ENCODE measurements around the gene ARAP2.

ARAP2 gene

DNA sequence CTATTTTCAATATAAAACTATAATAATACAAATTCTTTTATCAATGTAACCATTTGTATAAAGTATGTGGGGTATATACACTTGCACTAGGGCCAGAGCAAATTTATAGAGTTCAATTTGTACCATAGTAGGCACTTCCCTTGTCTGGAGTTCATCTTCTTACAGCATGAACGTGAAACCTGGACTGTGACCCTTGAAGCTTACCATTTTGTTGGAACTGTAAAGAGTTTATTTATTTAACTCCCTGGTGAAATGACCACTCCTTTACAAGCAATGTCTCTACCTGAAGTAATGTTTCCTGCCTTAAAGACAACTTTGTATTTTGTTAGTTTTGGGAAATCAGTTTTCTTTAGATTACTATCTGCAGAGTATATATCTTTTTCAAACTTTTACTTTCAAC lies 188.2 kb downstream of the ARAP2 start:
- no peak overlapping the region for H3K27ac ChIP-seq
- peaks cover 0 to 16% (median 13%) of the 10 kb centered on the region in 10 experiments; a peak in 13 of 20 replicates for H3K4me1 ChIP-seq
- no peaks in the 10 kb centered on the region for H3K9me3 ChIP-seq (replicated peaks in 1 of 11)
- H3K36me3 ChIP-seq, result no peaks in the 10 kb centered on the region
- TF ChIP-seq Cebpa-rat (IDR thresholded peaks at IDR 0.05), result no peak
- no peak overlapping the region for H3K9ac ChIP-seq
- H3K4me3 ChIP-seq, result no peak overlapping the region
- no peak overlapping the region for H3K4me2 ChIP-seq
- no peaks in the 10 kb centered on the region; a peak in 1 of 22 replicates for H4K20me1 ChIP-seq
- no peaks in the 10 kb centered on the region for H3K27me3 ChIP-seq

DNA sequence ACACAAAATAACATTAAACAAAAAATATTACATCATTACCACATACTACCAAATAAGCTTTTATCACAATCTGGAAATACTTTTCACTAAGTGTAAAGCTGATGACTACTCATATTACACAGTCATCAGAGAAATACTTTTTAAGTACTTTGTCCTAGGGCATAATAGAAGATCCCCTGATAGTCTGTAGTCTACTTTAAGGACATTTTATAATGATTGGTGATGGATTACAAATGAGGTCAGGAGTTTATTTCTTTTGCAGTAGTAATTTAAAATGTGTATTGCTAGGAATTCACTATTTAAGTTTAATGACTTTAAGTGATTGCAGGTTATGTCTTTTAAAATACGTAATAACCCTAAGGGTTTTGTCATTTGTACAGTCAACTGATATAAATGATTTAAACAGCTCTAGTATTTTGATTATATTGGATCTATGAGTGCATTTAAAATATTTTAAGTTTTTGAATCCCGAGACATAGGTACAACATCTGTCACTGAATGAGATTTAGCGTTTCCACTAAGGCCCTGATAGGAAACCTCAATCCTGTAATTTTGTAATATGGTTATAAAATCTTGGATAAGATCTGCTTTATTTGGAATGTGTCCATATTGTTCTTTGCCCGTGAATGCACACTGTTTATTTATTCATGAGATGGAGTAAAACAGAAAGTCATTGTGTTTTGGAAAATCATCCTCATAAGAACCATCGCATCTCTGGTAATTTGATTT lies 189.5 kb downstream of the ARAP2 start:
- H3K36me3 ChIP-seq, result no peaks in the 10 kb centered on the region
- no peaks in the 10 kb centered on the region for H3K9me3 ChIP-seq (replicated peaks in 1 of 11)
- H3K27ac ChIP-seq, result no peak overlapping the region
- H3K27me3 ChIP-seq, result no peaks in the 10 kb centered on the region
- peaks cover 0 to 7% (median 6%) of the 10 kb centered on the region in 10 experiments; a peak in 12 of 20 replicates for H3K4me1 ChIP-seq
- H3K4me2 ChIP-seq, result no peak overlapping the region
- TF ChIP-seq Cebpa-rat (IDR thresholded peaks at IDR 0.05), result no peak
- H3K9ac ChIP-seq, result no peak overlapping the region
- H4K20me1 ChIP-seq, result no peaks in the 10 kb centered on the region; a peak in 1 of 22 replicates
- no peak overlapping the region for H3K4me3 ChIP-seq

DNA sequence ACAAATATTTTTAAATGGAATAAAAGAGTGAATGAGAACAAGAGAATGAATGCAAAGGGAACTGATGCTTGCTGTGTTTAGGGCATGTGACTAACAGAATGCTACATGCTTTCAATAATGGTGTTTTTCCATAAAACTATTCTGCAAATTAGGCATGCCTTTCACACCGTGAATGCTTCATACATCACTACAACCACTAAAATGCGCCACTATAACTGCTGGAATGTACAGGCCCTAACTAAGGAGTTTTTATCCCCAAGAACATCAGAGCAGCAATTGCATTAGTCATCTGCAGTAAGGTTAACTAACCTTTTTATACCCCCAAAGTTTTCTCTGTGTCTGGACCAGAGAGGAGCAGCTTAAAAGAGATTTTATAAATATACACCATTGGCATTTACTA lies 190.4 kb downstream of the ARAP2 start:
- no peaks in the 10 kb centered on the region for H3K4me1 ChIP-seq
- TF ChIP-seq Cebpa-rat (IDR thresholded peaks at IDR 0.05), result no peak
- no peaks in the 10 kb centered on the region for H3K9me3 ChIP-seq (replicated peaks in 1 of 11)
- no peak overlapping the region for H3K4me2 ChIP-seq
- no peaks in the 10 kb centered on the region; a peak in 1 of 22 replicates for H4K20me1 ChIP-seq
- H3K36me3 ChIP-seq, result no peaks in the 10 kb centered on the region
- H3K4me3 ChIP-seq, result no peak overlapping the region
- no peak overlapping the region for H3K9ac ChIP-seq
- H3K27ac ChIP-seq, result no peak overlapping the region
- H3K27me3 ChIP-seq, result no peaks in the 10 kb centered on the region

DNA sequence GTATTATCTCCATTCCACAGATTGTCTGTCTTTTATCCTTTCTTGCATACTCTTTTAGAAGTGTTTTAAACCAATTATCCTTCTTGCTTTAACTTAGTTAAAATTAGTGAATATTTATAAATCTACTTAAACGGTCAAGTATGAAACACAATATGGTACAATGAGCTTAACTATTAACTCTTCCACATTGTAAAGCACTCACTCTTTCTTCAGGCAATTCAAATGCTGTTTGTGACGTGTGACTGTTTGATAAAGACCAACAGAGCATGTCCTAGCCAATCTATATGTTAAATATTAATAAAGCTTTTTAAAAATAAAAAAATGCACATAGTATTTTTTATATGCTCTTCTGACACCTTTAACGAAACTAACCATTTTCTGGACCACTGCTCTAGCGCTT lies 192.7 kb downstream of the ARAP2 start:
- Histone ChIP-seq H3K27ac (no peak overlapping the region), H3K9me3 (replicated peaks in 1 of 11) (no peaks in the 10 kb centered on the region), H3K4me3 (no peak overlapping the region), H3K27me3 (no peaks in the 10 kb centered on the region), H4K20me1 (no peaks in the 10 kb centered on the region; a peak in 1 of 22 replicates), H3K36me3 (no peaks in the 10 kb centered on the region), H3K9ac (no peak overlapping the region), H3K4me2 (no peak overlapping the region), H3K4me1 (no peaks in the 10 kb centered on the region)
- TF ChIP-seq Cebpa-rat (IDR thresholded peaks at IDR 0.05), result no peak

DNA sequence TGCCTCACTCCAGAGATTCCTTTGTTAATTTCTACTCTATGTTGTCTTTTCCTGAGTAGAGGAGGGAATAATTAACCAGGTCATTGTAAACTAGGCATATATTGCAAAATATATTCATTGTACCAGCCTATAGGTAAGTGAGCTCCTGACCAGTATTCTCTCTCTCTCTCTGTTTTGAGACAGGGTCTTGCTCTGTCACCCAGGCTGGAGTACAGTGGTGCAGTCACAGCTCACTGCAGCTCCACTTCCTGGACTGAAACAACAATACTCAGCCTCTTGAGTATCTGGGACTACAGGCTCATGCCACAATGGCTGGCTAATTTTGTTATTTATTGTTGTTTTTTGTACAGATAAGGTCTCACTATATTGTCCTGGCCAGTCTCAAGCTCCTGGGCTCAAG lies 198.3 kb downstream of the ARAP2 start:
- Histone ChIP-seq H3K9me3 (replicated peaks in 1 of 11) (peaks cover 0 to 2% (median 0%) of the 10 kb centered on the region in 11 experiments; a peak in 3 of 22 replicates), H4K20me1 (no peaks in the 10 kb centered on the region), H3K4me2 (no peak overlapping the region), H3K4me1 (peaks cover 0 to 3% (median 0%) of the 10 kb centered on the region in 10 experiments; a peak in 1 of 20 replicates), H3K27ac (no peak overlapping the region), H3K27me3 (no peaks in the 10 kb centered on the region), H3K36me3 (peaks cover 0 to 3% (median 0%) of the 10 kb centered on the region in 11 experiments; a peak in 1 of 22 replicates), H3K4me3 (no peak overlapping the region), H3K9ac (no peak overlapping the region)
- TF ChIP-seq Cebpa-rat (IDR thresholded peaks at IDR 0.05), result no peak

DNA sequence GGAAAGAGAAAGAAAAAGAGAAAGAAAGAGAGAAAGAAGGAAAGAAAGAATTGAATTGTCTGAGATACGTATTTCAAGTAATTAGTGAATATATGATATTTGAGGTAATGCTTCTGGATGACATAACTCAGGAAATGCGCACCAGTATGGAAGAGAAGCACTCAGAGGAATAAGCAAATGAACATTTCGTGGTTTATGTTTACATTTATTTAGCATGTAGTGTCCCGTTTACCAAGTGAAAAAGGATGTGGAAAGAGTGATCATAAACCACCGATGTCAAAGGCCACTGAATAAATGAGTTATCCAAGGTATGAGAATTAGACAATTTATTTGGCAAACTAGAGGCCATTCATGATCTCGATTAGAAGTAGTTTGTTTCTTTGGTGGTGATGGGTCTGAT lies 200.4 kb downstream of the ARAP2 start:
- TF ChIP-seq Cebpa-rat (IDR thresholded peaks at IDR 0.05), result no peak
- Histone ChIP-seq H3K9me3 (replicated peaks in 1 of 11) (peaks cover 0 to 8% (median 3%) of the 10 kb centered on the region in 11 experiments; a peak in 3 of 22 replicates), H3K27ac (no peak overlapping the region), H3K27me3 (no peaks in the 10 kb centered on the region), H4K20me1 (no peaks in the 10 kb centered on the region), H3K9ac (no peak overlapping the region), H3K4me3 (no peak overlapping the region), H3K4me1 (peaks cover 0 to 11% (median 6%) of the 10 kb centered on the region in 10 experiments; a peak in 8 of 20 replicates), H3K36me3 (peaks cover 0 to 19% (median 0%) of the 10 kb centered on the region in 11 experiments; a peak in 2 of 22 replicates), H3K4me2 (no peak overlapping the region)

DNA sequence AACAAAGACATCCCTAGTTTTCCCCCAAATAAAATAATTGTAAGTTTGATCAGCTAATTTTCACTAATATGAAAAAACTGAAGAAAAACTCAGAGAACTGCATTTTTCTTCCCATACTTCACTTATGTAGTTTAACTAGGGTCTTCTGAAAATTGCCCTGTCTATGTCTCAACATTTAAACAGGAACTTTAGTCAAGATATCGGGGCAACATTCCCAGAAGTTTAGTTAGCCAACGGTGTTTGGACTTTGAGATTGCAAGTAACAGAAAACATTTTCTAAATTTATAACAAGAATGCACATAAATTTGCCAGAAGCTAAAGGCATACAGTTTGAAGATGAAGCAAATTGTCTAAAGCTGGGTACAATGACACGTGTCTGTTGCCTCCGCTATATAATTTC lies 201.1 kb downstream of the ARAP2 start:
- Histone ChIP-seq H3K4me1 (peaks cover 0 to 12% (median 6%) of the 10 kb centered on the region in 10 experiments; a peak in 8 of 20 replicates), H4K20me1 (no peaks in the 10 kb centered on the region), H3K4me3 (no peak overlapping the region), H3K36me3 (peaks cover 0 to 20% (median 0%) of the 10 kb centered on the region in 11 experiments; a peak in 2 of 22 replicates), H3K9ac (no peak overlapping the region), H3K27me3 (no peaks in the 10 kb centered on the region), H3K9me3 (replicated peaks in 1 of 11) (peaks cover 0 to 8% (median 3%) of the 10 kb centered on the region in 11 experiments; a peak in 3 of 22 replicates), H3K4me2 (no peak overlapping the region), H3K27ac (no peak overlapping the region)
- TF ChIP-seq Cebpa-rat (IDR thresholded peaks at IDR 0.05), result no peak

DNA sequence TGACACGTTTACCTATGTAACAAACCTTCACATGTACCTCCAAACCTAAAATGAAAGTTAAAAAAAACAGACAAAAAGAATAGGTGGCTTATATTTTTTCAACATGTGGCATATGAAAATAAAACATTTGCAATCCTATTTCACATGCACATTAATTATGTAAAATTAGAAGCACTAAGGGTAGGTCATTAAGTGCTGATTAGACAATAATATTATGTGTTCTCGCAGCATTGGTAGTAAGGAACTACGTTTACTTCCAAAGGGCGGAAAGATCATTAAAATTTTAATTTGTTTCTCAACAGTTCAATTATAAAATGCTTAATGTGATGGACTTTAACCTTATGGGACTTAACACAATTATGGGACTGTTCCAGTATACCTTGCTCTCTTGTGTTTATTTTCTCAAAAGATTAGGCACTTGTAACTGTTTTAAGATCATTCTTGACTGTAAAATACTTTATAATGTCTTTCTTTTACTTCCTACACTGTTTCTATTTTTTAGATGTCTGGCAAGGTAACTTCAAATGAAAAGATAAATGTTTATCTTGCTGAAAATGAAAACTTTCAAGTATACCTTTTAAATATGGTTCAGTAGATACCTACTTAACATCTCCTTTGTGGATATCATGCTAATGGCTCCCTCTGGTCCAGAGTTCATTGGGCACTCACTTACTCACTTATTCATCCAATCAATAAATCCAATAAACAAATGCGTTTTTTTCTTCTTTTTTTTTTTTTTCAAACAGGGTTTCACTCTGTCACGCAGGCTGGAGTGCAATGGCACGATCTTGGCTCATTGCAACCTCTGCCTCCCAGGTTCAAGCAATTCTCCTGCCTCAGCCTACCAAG lies 202.0 kb downstream of the ARAP2 start:
- H3K4me1 ChIP-seq, result peaks cover 0 to 12% (median 6%) of the 10 kb centered on the region in 10 experiments; a peak in 8 of 20 replicates
- no peak overlapping the region for H3K4me3 ChIP-seq
- H3K27me3 ChIP-seq, result no peaks in the 10 kb centered on the region
- no peak overlapping the region for H3K27ac ChIP-seq
- H4K20me1 ChIP-seq, result no peaks in the 10 kb centered on the region
- no peak overlapping the region for H3K4me2 ChIP-seq
- peaks cover 0 to 20% (median 0%) of the 10 kb centered on the region in 11 experiments; a peak in 2 of 22 replicates for H3K36me3 ChIP-seq
- no peak for TF ChIP-seq Cebpa-rat (IDR thresholded peaks at IDR 0.05)
- no peak overlapping the region for H3K9ac ChIP-seq
- H3K9me3 ChIP-seq (replicated peaks in 1 of 11), result peaks cover 0 to 8% (median 3%) of the 10 kb centered on the region in 11 experiments; a peak in 3 of 22 replicates

DNA sequence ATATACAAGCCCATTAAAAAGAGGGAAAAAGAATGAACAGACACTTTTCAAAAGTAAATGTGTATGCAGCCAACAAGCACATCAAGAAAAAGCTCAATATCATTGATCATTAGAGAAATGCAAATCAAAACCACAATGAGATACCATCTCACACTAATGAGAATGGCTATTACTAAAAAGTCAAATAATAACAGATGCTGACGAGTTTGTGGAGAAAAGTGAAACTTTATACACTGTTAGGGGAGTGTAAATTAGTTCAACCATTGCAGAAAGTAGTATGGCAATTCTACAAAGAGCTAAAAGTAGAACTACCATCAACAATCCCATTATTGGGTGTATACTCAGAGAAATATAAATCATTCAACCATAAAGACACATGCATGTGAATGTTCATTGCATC lies 203.0 kb downstream of the ARAP2 start:
- Histone ChIP-seq H3K27ac (no peak overlapping the region), H3K9ac (no peak overlapping the region), H3K4me1 (peaks cover 0 to 12% (median 6%) of the 10 kb centered on the region in 10 experiments; a peak in 8 of 20 replicates), H3K9me3 (replicated peaks in 1 of 11) (peaks cover 0 to 8% (median 3%) of the 10 kb centered on the region in 11 experiments; a peak in 3 of 22 replicates), H3K4me3 (no peak overlapping the region), H4K20me1 (no peaks in the 10 kb centered on the region), H3K4me2 (no peak overlapping the region), H3K27me3 (no peaks in the 10 kb centered on the region), H3K36me3 (peaks cover 0 to 20% (median 0%) of the 10 kb centered on the region in 11 experiments; a peak in 2 of 22 replicates)
- TF ChIP-seq Cebpa-rat (IDR thresholded peaks at IDR 0.05), result no peak
